Frontal cortex (tissue), 4 donors: Measurements from ENCODE around the gene TEKT3. TPM values are rescaled to one million over a fixed set of nuclear protein-coding genes. Genes with fewer than 3 reads are reported as not detected.

Experiments used
- DNase-seq, 2 donors: peaks; one replicate each; pipeline ENCODE4 v3.0.0; 2012; ENCODE audit warnings: low spot score in 2 of 2
- FAIRE-seq: peaks from 2 replicates; lab custom pipeline; 2012; peaks lifted over from hg19 to GRCh38; lab: Jason Lieb, UNC
- total RNA-seq: library from RNA; depleted of rRNA; stranded (reverse); fragments of >200 nt; gene quantifications from one replicate; pipeline ENCODE4 v1.2.3, GENCODE V29; 2014
- donor health status: control.
- donor health status: control.
- donor health status: control.

The TEKT3 gene
- total RNA-seq, result 1.2 TPM

- DNase-seq, result peak; percentile 63 to 86
- no peak for FAIRE-seq
Observed at GRCh38 chr17:15341385-15341849, at the start of gene TEKT3. Gene TEKT3 (minus strand): TSS chr17:15341597. CDS start chr17:15331585, 10,012 bp downstream.

GRCh38 chr17:15388356-15389041, 47.1 kb upstream of the TEKT3 start:
- DNase-seq, result no peak
- no peak for FAIRE-seq

GRCh38 chr17:15386083-15386482, 44.7 kb upstream of the TEKT3 start:
- FAIRE-seq (no peak), DNase-seq (no peak)

GRCh38 chr17:15385305-15385704, 43.9 kb upstream of the TEKT3 start:
- no peak for DNase-seq
- FAIRE-seq, result no peak

GRCh38 chr17:15384142-15384787, 42.9 kb upstream of the TEKT3 start:
- DNase-seq (no peak), FAIRE-seq (no peak)

- DNase-seq (no peak), FAIRE-seq (no peak)
Observed at GRCh38 chr17:15382914-15383313, 41.5 kb upstream of the TEKT3 start.

GRCh38 chr17:15381707-15382106, 40.3 kb upstream of the TEKT3 start:
- no peak for DNase-seq
- FAIRE-seq, result no peak

GRCh38 chr17:15380446-15380845, 39.0 kb upstream of the TEKT3 start:
- no peak for DNase-seq
- FAIRE-seq, result no peak

GRCh38 chr17:15379659-15380058, 38.3 kb upstream of the TEKT3 start:
- DNase-seq (no peak), FAIRE-seq (no peak)

- no peak for DNase-seq
- no peak for FAIRE-seq
Observed at GRCh38 chr17:15378243-15378642, 36.8 kb upstream of the TEKT3 start.

- FAIRE-seq (no peak), DNase-seq (peak; percentile 22 to 44)
Observed at GRCh38 chr17:15377616-15378015, 36.2 kb upstream of the TEKT3 start.

- FAIRE-seq (no peak), DNase-seq (no peak)
Observed at GRCh38 chr17:15377200-15377599, 35.8 kb upstream of the TEKT3 start.

- no peak for FAIRE-seq
- DNase-seq, result no peak
Observed at GRCh38 chr17:15371376-15372130, 30.2 kb upstream of the TEKT3 start.

- DNase-seq (no peak), FAIRE-seq (no peak)
Observed at GRCh38 chr17:15368600-15368999, 27.2 kb upstream of the TEKT3 start.

- FAIRE-seq, result no peak
- DNase-seq, result no peak
Observed at GRCh38 chr17:15366026-15366425, 24.6 kb upstream of the TEKT3 start.

- no peak for FAIRE-seq
Observed at GRCh38 chr17:15364615-15365014, 23.2 kb upstream of the TEKT3 start.

GRCh38 chr17:15363702-15364101, 22.3 kb upstream of the TEKT3 start:
- no peak for FAIRE-seq

More at GRCh38 chr17:15364615-15365014, 23.2 kb upstream of the TEKT3 start:
- DNase-seq, result no peak

GRCh38 chr17:15361592-15361991, 20.2 kb upstream of the TEKT3 start:
- FAIRE-seq (no peak), DNase-seq (no peak)

More at GRCh38 chr17:15363702-15364101, 22.3 kb upstream of the TEKT3 start:
- no peak for DNase-seq

GRCh38 chr17:15361151-15361550, 19.8 kb upstream of the TEKT3 start:
- DNase-seq (no peak), FAIRE-seq (no peak)

GRCh38 chr17:15354256-15354655, 12.9 kb upstream of the TEKT3 start:
- DNase-seq (no peak), FAIRE-seq (no peak)

- FAIRE-seq (no peak), DNase-seq (no peak)
Observed at GRCh38 chr17:15351925-15352324, 10.5 kb upstream of the TEKT3 start.
